ENCODE results near the gene C2orf49. TPM values are rescaled to one million over a fixed set of nuclear protein-coding genes. Genes with fewer than 3 reads are reported as not detected.

The C2orf49 gene
- total and polyA plus RNA-seq, 9 donors = 12.6 to 32.5 (median 20.3) TPM

- H3K27ac ChIP-seq = peak overlapping the region in 1 of 2 donors; percentile 50
- H3K9me3 ChIP-seq = no peaks in the 10 kb centered on the region
- 64 to 75% (median 72%) methylated on average over 15 of the region's 15 CpGs for WGBS, 3 donors
- H3K4me1 ChIP-seq (ENCODE audit: insufficient read depth) = no peaks in the 10 kb centered on the region
- H3K27me3 ChIP-seq = no peaks in the 10 kb centered on the region
- TF ChIP-seq POLR2A (IDR thresholded peaks at IDR 0.05) (no peak), CTCF (IDR thresholded peaks at IDR 0.05) (no peak), EP300 (IDR thresholded peaks at IDR 0.05) (no peak)
- H3K4me3 ChIP-seq = no peak overlapping the region
- peak in 1 of 5 donors; percentile 48 for DNase-seq
- intact Hi-C loops (cut with DNase I) = no loop called here
- no peaks in the 10 kb centered on the region for H3K36me3 ChIP-seq
These were observed 25.7 kb downstream of the C2orf49 start for GRCh38 chr2:105362862-105363591.

GRCh38 chr2:105364436-105365139, 27.2 kb downstream of the C2orf49 start:
- H3K9me3 ChIP-seq = no peaks in the 10 kb centered on the region
- DNase-seq = no peak
- H3K4me1 ChIP-seq (ENCODE audit: insufficient read depth) = no peaks in the 10 kb centered on the region
- H3K36me3 ChIP-seq = no peaks in the 10 kb centered on the region
- no peak overlapping the region for H3K4me3 ChIP-seq
- 57 to 63% (median 59%) methylated on average over 5 of the region's 5 CpGs for WGBS, 3 donors
- H3K27me3 ChIP-seq = no peaks in the 10 kb centered on the region
- intact Hi-C loops (cut with DNase I) = no loop called here
- peak overlapping the region in 1 of 2 donors; percentile 50 for H3K27ac ChIP-seq
- TF ChIP-seq CTCF (IDR thresholded peaks at IDR 0.05) = no peak

GRCh38 chr2:105365206-105365605, 27.9 kb downstream of the C2orf49 start:
- no peaks in the 10 kb centered on the region for H3K4me1 ChIP-seq (ENCODE audit: insufficient read depth)
- no peaks in the 10 kb centered on the region for H3K36me3 ChIP-seq
- intact Hi-C loops (cut with DNase I) = no loop called here
- H3K4me3 ChIP-seq = no peak overlapping the region
- DNase-seq = no peak
- WGBS, 3 donors = 53 to 66% (median 59%) methylated on average over 3 of the region's 3 CpGs
- H3K27me3 ChIP-seq = no peaks in the 10 kb centered on the region
- H3K9me3 ChIP-seq = no peaks in the 10 kb centered on the region
- TF ChIP-seq CTCF (IDR thresholded peaks at IDR 0.05) = no peak
- no peak for TF ChIP-seq EP300 (IDR thresholded peaks at IDR 0.05)
- TF ChIP-seq POLR2A (IDR thresholded peaks at IDR 0.05) = no peak
- no peak overlapping the region for H3K27ac ChIP-seq

- peak overlapping the region in 1 of 2 donors; percentile 98 for H3K27ac ChIP-seq
- intact Hi-C loops (cut with DNase I) = no loop called here
- 44 to 65% (median 46%) methylated on average over 8 of the region's 8 CpGs for WGBS, 3 donors
- H3K36me3 ChIP-seq = no peaks in the 10 kb centered on the region
- H3K4me1 ChIP-seq (ENCODE audit: insufficient read depth) = peaks cover 10% of the 10 kb centered on the region
- no peaks in the 10 kb centered on the region for H3K27me3 ChIP-seq
- H3K4me3 ChIP-seq = no peak overlapping the region
- TF ChIP-seq EP300 (IDR thresholded peaks at IDR 0.05) (no peak), POLR2A (IDR thresholded peaks at IDR 0.05) (no peak), CTCF (IDR thresholded peaks at IDR 0.05) (no peak)
- DNase-seq = no peak
- H3K9me3 ChIP-seq = no peaks in the 10 kb centered on the region
These were observed 31.5 kb downstream of the C2orf49 start for GRCh38 chr2:105368759-105369408.
